Memory B cell (primary cell): ENCODE results near the gene JUN.

Experiments used
- ATAC-seq: fragments of 150-1000 bp; cut with Tn5 transposase; 2 replicates; pipeline ENCODE4 v1.10.0; 2021; ENCODE audit warnings: low read depth, mild to moderate bottlenecking, moderate library complexity
- DNase-seq, 2 donors: peaks; one replicate each; pipeline ENCODE4 v3.0.0; 2022; ENCODE audit warnings: low spot score in 2 of 2
- H3K27ac Mint-ChIP-seq: one replicate; pipeline ENCODE4 v1.8.0; 2022; ENCODE audit warnings: mild to moderate bottlenecking, moderate library complexity, mixed read lengths
- H3K27me3 Mint-ChIP-seq: one replicate; pipeline ENCODE4 v1.8.0; 2022; ENCODE audit warnings: mixed read lengths
- H3K36me3 Mint-ChIP-seq: one replicate; pipeline ENCODE4 v1.8.0; 2022; ENCODE audit warnings: mild to moderate bottlenecking, mixed read lengths
- H3K4me1 Mint-ChIP-seq: one replicate; pipeline ENCODE4 v1.8.0; 2022; ENCODE audit warnings: mixed read lengths
- H3K4me3 Mint-ChIP-seq: one replicate; pipeline ENCODE4 v1.8.0; 2022; ENCODE audit warnings: mild to moderate bottlenecking, moderate library complexity, mixed read lengths
- H3K9me3 Mint-ChIP-seq: one replicate; pipeline ENCODE4 v1.8.0; 2022; ENCODE audit warnings: mixed read lengths

The JUN gene

GRCh38 chr1:58799650-58800049, 15.8 kb upstream of the JUN start:
- Mint-ChIP-seq H3K27ac (peak overlapping the region; percentile 74), H3K4me1 (peaks cover 30% of the 10 kb centered on the region), H3K36me3 (peaks cover 8% of the 10 kb centered on the region), H3K27me3 (no peaks in the 10 kb centered on the region), H3K9me3 (no peaks in the 10 kb centered on the region), H3K4me3 (no peak overlapping the region)
- DNase-seq (no peak), ATAC-seq (no peak)

- no peak for ATAC-seq
Measured at GRCh38 chr1:58798910-58799442, 15.1 kb upstream of the JUN start.

GRCh38 chr1:58796416-58796815, 12.6 kb upstream of the JUN start:
- H3K9me3 Mint-ChIP-seq = no peaks in the 10 kb centered on the region
- no peak for ATAC-seq
- no peak overlapping the region for H3K27ac Mint-ChIP-seq
- H3K4me3 Mint-ChIP-seq = no peak overlapping the region
- peaks cover 34% of the 10 kb centered on the region for H3K4me1 Mint-ChIP-seq
- no peak for DNase-seq
- H3K36me3 Mint-ChIP-seq = peaks cover 8% of the 10 kb centered on the region
- H3K27me3 Mint-ChIP-seq = no peaks in the 10 kb centered on the region

More at GRCh38 chr1:58798910-58799442, 15.1 kb upstream of the JUN start:
- Mint-ChIP-seq H3K27ac (peak overlapping the region; percentile 74), H3K27me3 (no peaks in the 10 kb centered on the region), H3K4me3 (no peak overlapping the region), H3K4me1 (peaks cover 33% of the 10 kb centered on the region), H3K36me3 (peaks cover 8% of the 10 kb centered on the region), H3K9me3 (no peaks in the 10 kb centered on the region)
- DNase-seq = no peak

GRCh38 chr1:58794585-58794984, 10.7 kb upstream of the JUN start:
- no peak for ATAC-seq
- Mint-ChIP-seq H3K4me1 (peaks cover 37% of the 10 kb centered on the region), H3K27ac (no peak overlapping the region), H3K36me3 (peaks cover 3% of the 10 kb centered on the region), H3K4me3 (no peak overlapping the region), H3K27me3 (no peaks in the 10 kb centered on the region), H3K9me3 (no peaks in the 10 kb centered on the region)
- no peak for DNase-seq

- Mint-ChIP-seq H3K4me1 (peaks cover 38% of the 10 kb centered on the region), H3K4me3 (no peak overlapping the region), H3K9me3 (peaks cover 5% of the 10 kb centered on the region), H3K36me3 (peaks cover 17% of the 10 kb centered on the region), H3K27ac (peak overlapping the region; percentile 32), H3K27me3 (no peaks in the 10 kb centered on the region)
- no peak for ATAC-seq
- DNase-seq = no peak
Measured at GRCh38 chr1:58792846-58793245, 9.0 kb upstream of the JUN start.

GRCh38 chr1:58791106-58791505, 7.3 kb upstream of the JUN start:
- Mint-ChIP-seq H3K27me3 (no peaks in the 10 kb centered on the region), H3K36me3 (peaks cover 17% of the 10 kb centered on the region), H3K27ac (peak overlapping the region; percentile 58), H3K4me3 (no peak overlapping the region), H3K9me3 (peaks cover 6% of the 10 kb centered on the region), H3K4me1 (peaks cover 40% of the 10 kb centered on the region)
- DNase-seq (no peak), ATAC-seq (no peak)

- H3K27ac Mint-ChIP-seq = peak overlapping the region; percentile 58
- no peak for DNase-seq
- no peak overlapping the region for H3K4me3 Mint-ChIP-seq
Measured at GRCh38 chr1:58789996-58790660, 6.3 kb upstream of the JUN start.

GRCh38 chr1:58789322-58789856, 5.5 kb upstream of the JUN start:
- H3K4me3 Mint-ChIP-seq = no peak overlapping the region
- peaks cover 29% of the 10 kb centered on the region for H3K4me1 Mint-ChIP-seq
- peaks cover 6% of the 10 kb centered on the region for H3K9me3 Mint-ChIP-seq
- peaks cover 17% of the 10 kb centered on the region for H3K36me3 Mint-ChIP-seq
- no peak for DNase-seq
- no peak for ATAC-seq
- no peaks in the 10 kb centered on the region for H3K27me3 Mint-ChIP-seq
- H3K27ac Mint-ChIP-seq = peak overlapping the region; percentile 0

More at GRCh38 chr1:58789996-58790660, 6.3 kb upstream of the JUN start:
- peaks cover 6% of the 10 kb centered on the region for H3K9me3 Mint-ChIP-seq
- ATAC-seq = no peak
- H3K36me3 Mint-ChIP-seq = peaks cover 17% of the 10 kb centered on the region
- no peaks in the 10 kb centered on the region for H3K27me3 Mint-ChIP-seq
- H3K4me1 Mint-ChIP-seq = peaks cover 34% of the 10 kb centered on the region

- H3K27me3 Mint-ChIP-seq = no peaks in the 10 kb centered on the region
- peaks cover 21% of the 10 kb centered on the region for H3K4me1 Mint-ChIP-seq
- no peak overlapping the region for H3K4me3 Mint-ChIP-seq
- H3K27ac Mint-ChIP-seq = no peak overlapping the region
- peaks cover 17% of the 10 kb centered on the region for H3K36me3 Mint-ChIP-seq
- DNase-seq (no peak), ATAC-seq (no peak)
- H3K9me3 Mint-ChIP-seq = peaks cover 6% of the 10 kb centered on the region
Measured at GRCh38 chr1:58788259-58788658, 4.4 kb upstream of the JUN start.

GRCh38 chr1:58786927-58787245, 3.0 kb upstream of the JUN start:
- DNase-seq (no peak), ATAC-seq (no peak)
- Mint-ChIP-seq H3K36me3 (peaks cover 20% of the 10 kb centered on the region), H3K9me3 (peaks cover 6% of the 10 kb centered on the region), H3K4me1 (peaks cover 19% of the 10 kb centered on the region), H3K4me3 (no peak overlapping the region), H3K27ac (peak overlapping the region; percentile 52), H3K27me3 (no peaks in the 10 kb centered on the region)

GRCh38 chr1:58786184-58786926, 2.5 kb upstream of the JUN start:
- H3K27me3 Mint-ChIP-seq = no peaks in the 10 kb centered on the region
- H3K9me3 Mint-ChIP-seq = peaks cover 6% of the 10 kb centered on the region
- DNase-seq = no peak
- peaks cover 20% of the 10 kb centered on the region for H3K36me3 Mint-ChIP-seq
- no peak for ATAC-seq
- H3K4me3 Mint-ChIP-seq = no peak overlapping the region
- H3K27ac Mint-ChIP-seq = peak overlapping the region; percentile 95
- H3K4me1 Mint-ChIP-seq = peaks cover 20% of the 10 kb centered on the region

GRCh38 chr1:58785442-58786058, 1.7 kb upstream of the JUN start:
- Mint-ChIP-seq H3K27ac (peak overlapping the region; percentile 95), H3K9me3 (peaks cover 6% of the 10 kb centered on the region), H3K4me1 (peaks cover 18% of the 10 kb centered on the region), H3K4me3 (peak overlapping the region; percentile 78), H3K27me3 (no peaks in the 10 kb centered on the region), H3K36me3 (peaks cover 20% of the 10 kb centered on the region)
- DNase-seq = peak in 1 of 2 donors; percentile 64
- no peak for ATAC-seq

GRCh38 chr1:58784758-58785441, 1.1 kb upstream of the JUN start:
- Mint-ChIP-seq H3K27ac (peak overlapping the region; percentile 95), H3K4me3 (peak overlapping the region; percentile 78), H3K36me3 (peaks cover 20% of the 10 kb centered on the region), H3K9me3 (peaks cover 6% of the 10 kb centered on the region), H3K4me1 (peaks cover 13% of the 10 kb centered on the region), H3K27me3 (no peaks in the 10 kb centered on the region)
- DNase-seq = peak; percentile 86 to 91
- ATAC-seq = peak; percentile 42
